GM12892 (cell line): ENCODE measurements around the gene SPATA6L.

Experiments
- POLR2AphosphoS5 ChIP-seq: IDR thresholded peaks from 2 replicates; pipeline ENCODE4 v1.6.1; 2011; ENCODE audit warnings: low read depth, low read length, control low read depth
- TAF1 ChIP-seq: IDR thresholded peaks from 2 replicates; pipeline ENCODE4 v1.6.1; 2011; ENCODE audit warnings: low read depth, mild to moderate bottlenecking, control low read depth, low read length, borderline replicate concordance

- TF ChIP-seq POLR2AphosphoS5 (no peak), TAF1 (no peak)
Measured at GRCh38 chr9:4686584-4686983, 20.3 kb upstream of the SPATA6L start.
